ENCODE results near the gene TDP2. TPM values are rescaled to one million over a fixed set of nuclear protein-coding genes. Genes with fewer than 3 reads are reported as not detected.

TDP2 gene
- total and polyA plus RNA-seq, 9 of the 15 experiments (the other 6 are each of a cell fraction or from before 2014, with no cell fraction given) = 27.7 to 60.1 (median 31.8) TPM

DNA sequence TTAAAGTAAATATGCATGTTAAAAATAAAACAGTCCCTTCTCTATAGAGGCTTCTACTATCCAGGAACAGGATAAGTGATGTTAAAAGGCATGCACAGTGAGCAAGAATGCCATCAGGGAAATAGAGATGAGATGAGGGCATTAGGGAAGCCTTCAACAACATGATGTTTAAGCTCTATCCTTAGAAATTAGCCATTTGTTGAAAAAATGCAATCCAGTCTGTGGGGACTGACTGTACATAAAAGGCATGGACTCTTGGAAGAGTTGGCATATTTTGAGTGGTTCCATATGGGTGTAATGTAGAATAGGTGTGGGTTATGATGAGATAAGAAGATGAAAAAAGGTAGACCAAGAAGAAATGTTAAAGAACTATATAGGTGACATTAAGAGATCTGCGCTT is 26.5 kb downstream of the TDP2 start:
- in situ Hi-C loops (cut with MboI) = no loop called here
- ChIA-PET POLR2A (interaction anchor here (1.1 kb wide), 1 partner anchor 78 kb away, joined by 3 read pairs; no protein-coding TSS in a partner anchor), CTCF (ENCODE audit: low intra/inter-chr PET ratio) (no interaction called here)
- Histone ChIP-seq H4K20me1 (replicated peaks; ENCODE audit: control insufficient read depth, insufficient read depth, low read length) (no peaks in the 10 kb centered on the region), H3K4me1 (replicated peaks in 1 of 2; ENCODE audit: control insufficient read depth in 2 of 2, insufficient read depth in 2 of 2, low read length in 2 of 2) (no peaks in the 10 kb centered on the region; a peak in 1 of 5 replicates), H3K9me3 (replicated peaks; ENCODE audit: control insufficient read depth, insufficient read depth, low read depth, low read length) (no peaks in the 10 kb centered on the region), H3K27me3 (ENCODE audit: control insufficient read depth in 2 of 2, insufficient read depth in 2 of 2, low read length in 2 of 2) (peaks cover 6 to 12% of the 10 kb centered on the region in 2 experiments; a peak in 3 of 5 replicates), H3K79me2 (ENCODE audit: control insufficient read depth, insufficient read depth, low read length) (no peaks in the 10 kb centered on the region), H3K27ac (ENCODE audit: extremely low read depth, low read depth, low read length) (no peak overlapping the region), H3K9ac (ENCODE audit: insufficient read depth in 1 of 2, low read depth in 2 of 2, low read length in 2 of 2) (no peak overlapping the region), H3K4me2 (ENCODE audit: insufficient read depth, low read length) (no peak overlapping the region), H3K36me3 (ENCODE audit: control insufficient read depth, insufficient read depth, low read length) (no peaks in the 10 kb centered on the region), H3K4me3 (no peak overlapping the region), H2AFZ (ENCODE audit: low read depth, low read length) (no peak overlapping the region), H3K9me1 (ENCODE audit: control insufficient read depth, insufficient read depth, low read length) (no peaks in the 10 kb centered on the region)
- intact Hi-C loops (cut with micrococcal nuclease) = no loop called here
- no TSS peak for BruUV-seq (replicated peaks)
- WGBS (ENCODE audit: insufficient coverage, low coverage, missing lambda C conversion rate) = 11% methylated on average over 1 of the region's 1 CpG
- DNase-seq (ENCODE audit: extremely low read depth in 1 of 4, low spot score in 3 of 4) (no peak), FAIRE-seq (no peak), ATAC-seq (no peak)
- no peak for TF ChIP-seq SIRT6 (IDR thresholded peaks at IDR 0.05; ENCODE audit: low read depth, low read length)
- TF ChIP-seq TRIM28 (IDR thresholded peaks at IDR 0.05) = no peak
- TF ChIP-seq ARNT (IDR thresholded peaks at IDR 0.05) = no peak
- no peak for TF ChIP-seq TOE1 (IDR thresholded peaks at IDR 0.05; ENCODE audit: borderline replicate concordance)
- no peak for TF ChIP-seq TOE1 (CRISPR knock-in tag; IDR thresholded peaks at IDR 0.05; ENCODE audit: borderline replicate concordance, low read depth)
- TF ChIP-seq SOX6 (IDR thresholded peaks at IDR 0.05) = no peak
- no peak for TF ChIP-seq ZNF507 (tag; conservative IDR thresholded peaks at IDR 0.05)
- TF ChIP-seq, protein P1, sequence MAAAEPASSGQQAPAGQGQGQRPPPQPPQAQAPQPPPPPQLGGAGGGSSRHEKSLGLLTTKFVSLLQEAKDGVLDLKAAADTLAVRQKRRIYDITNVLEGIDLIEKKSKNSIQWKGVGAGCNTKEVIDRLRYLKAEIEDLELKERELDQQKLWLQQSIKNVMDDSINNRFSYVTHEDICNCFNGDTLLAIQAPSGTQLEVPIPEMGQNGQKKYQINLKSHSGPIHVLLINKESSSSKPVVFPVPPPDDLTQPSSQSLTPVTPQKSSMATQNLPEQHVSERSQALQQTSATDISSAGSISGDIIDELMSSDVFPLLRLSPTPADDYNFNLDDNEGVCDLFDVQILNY (CRISPR knock-in tag; IDR thresholded peaks at IDR 0.05) = no peak
- no peak for TF ChIP-seq RAD21 (CRISPR knock-in tag; conservative IDR thresholded peaks at IDR 0.05 in 1 of 2, IDR thresholded peaks at IDR 0.05 in 1 of 2)
- TF ChIP-seq HDAC2 (IDR thresholded peaks at IDR 0.05) = no peak
- TF ChIP-seq, protein P2, sequence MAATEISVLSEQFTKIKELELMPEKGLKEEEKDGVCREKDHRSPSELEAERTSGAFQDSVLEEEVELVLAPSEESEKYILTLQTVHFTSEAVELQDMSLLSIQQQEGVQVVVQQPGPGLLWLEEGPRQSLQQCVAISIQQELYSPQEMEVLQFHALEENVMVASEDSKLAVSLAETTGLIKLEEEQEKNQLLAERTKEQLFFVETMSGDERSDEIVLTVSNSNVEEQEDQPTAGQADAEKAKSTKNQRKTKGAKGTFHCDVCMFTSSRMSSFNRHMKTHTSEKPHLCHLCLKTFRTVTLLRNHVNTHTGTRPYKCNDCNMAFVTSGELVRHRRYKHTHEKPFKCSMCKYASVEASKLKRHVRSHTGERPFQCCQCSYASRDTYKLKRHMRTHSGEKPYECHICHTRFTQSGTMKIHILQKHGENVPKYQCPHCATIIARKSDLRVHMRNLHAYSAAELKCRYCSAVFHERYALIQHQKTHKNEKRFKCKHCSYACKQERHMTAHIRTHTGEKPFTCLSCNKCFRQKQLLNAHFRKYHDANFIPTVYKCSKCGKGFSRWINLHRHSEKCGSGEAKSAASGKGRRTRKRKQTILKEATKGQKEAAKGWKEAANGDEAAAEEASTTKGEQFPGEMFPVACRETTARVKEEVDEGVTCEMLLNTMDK (IDR thresholded peaks at IDR 0.05; ENCODE audit: borderline replicate concordance, insufficient read depth, low read depth, low read length, poor library complexity, severe bottlenecking) = no peak
